Measurements from ENCODE around the gene ZFAND4. TPM values are rescaled to one million over a fixed set of nuclear protein-coding genes. Genes with fewer than 3 reads are reported as not detected.

ZFAND4 gene
- total RNA-seq, 2 experiments from 2014 or later: 30.4 to 34.5 TPM

DNA sequence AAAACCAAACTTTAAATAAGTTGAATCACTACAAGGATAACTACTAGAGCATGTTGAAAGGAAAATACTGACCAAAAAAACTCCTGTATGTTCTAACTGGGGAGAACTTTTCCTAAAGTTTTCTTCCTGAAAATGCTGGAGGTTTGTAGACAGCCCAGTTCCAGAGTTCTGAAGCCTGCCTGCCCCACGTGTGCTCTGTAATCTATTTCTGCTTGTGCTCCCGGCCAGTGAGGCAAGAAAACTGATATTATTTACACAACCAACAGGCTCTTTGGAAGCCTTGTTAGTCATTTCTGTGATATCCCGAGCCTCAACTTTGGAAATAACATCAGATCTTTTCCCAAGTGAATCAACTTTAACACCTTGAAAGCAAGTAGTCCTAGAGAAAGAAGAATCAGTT, 46.7 kb downstream of the ZFAND4 start:
- peaks cover 24% of the 10 kb centered on the region for H3K36me3 ChIP-seq (ENCODE audit: insufficient read depth, low read length)
- no peaks in the 10 kb centered on the region for H3K4me1 Mint-ChIP-seq (ENCODE audit: low read depth)
- H3K27ac ChIP-seq (ENCODE audit: low read depth in 1 of 2, low read length in 2 of 2): no peak overlapping the region
- H3K4me3 Mint-ChIP-seq: no peak overlapping the region
- H3K4me3 ChIP-seq (ENCODE audit: low read length): no peak overlapping the region
- H3K27me3 Mint-ChIP-seq: no peaks in the 10 kb centered on the region
- no peak for ATAC-seq (ENCODE audit: poor library complexity)
- H3K27ac Mint-ChIP-seq: no peak overlapping the region
- no peaks in the 10 kb centered on the region for H3K9me3 Mint-ChIP-seq
- H3K36me3 Mint-ChIP-seq (ENCODE audit: low read depth): peaks cover 80% of the 10 kb centered on the region
- DNase-seq: no peak
- ChIA-PET CTCF (interaction anchor here (1.3 kb wide), 1 partner anchor 17 kb away, joined by 3 read pairs; no protein-coding TSS in a partner anchor), POLR2A (no interaction called here)
- H3K4me1 ChIP-seq (ENCODE audit: insufficient read depth, low read length): no peaks in the 10 kb centered on the region
- TF ChIP-seq CTCF (IDR thresholded peaks at IDR 0.05): no peak
- H3K9me3 ChIP-seq (ENCODE audit: control insufficient read depth in 1 of 2, insufficient read depth in 1 of 2, low read length in 2 of 2): no peaks in the 10 kb centered on the region
- intact Hi-C loops (cut with DNase I, micrococcal nuclease): no loop called here
- H3K27me3 ChIP-seq (ENCODE audit: control insufficient read depth in 1 of 2, insufficient read depth in 2 of 2, low read length in 2 of 2): no peaks in the 10 kb centered on the region

DNA sequence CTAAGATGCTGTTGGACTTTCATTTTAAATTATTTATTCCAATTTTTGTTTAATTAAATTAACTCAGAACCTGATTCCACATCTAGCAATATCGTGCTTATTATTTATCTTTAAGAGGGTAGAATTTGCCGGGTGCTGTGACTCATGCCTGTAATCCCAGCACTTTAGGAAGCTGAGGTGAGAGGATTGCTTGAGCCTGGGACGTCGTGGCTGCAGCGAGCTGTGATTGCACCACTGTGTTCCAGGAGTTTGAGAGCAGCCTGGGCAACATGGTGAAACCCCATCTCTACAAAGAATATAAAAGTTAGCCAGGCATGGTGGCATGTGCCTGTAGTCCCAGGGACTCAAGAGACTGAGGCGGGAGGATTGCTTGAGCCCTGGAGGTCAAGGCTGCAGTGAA, 47.8 kb downstream of the ZFAND4 start:
- DNase-seq (no peak), ATAC-seq (ENCODE audit: poor library complexity) (no peak)
- Histone ChIP-seq H3K27me3 (ENCODE audit: control insufficient read depth in 1 of 2, insufficient read depth in 2 of 2, low read length in 2 of 2) (no peaks in the 10 kb centered on the region), H3K4me1 (ENCODE audit: insufficient read depth, low read length) (no peaks in the 10 kb centered on the region), H3K27ac (ENCODE audit: low read depth in 1 of 2, low read length in 2 of 2) (no peak overlapping the region), H3K36me3 (ENCODE audit: insufficient read depth, low read length) (peaks cover 24% of the 10 kb centered on the region), H3K9me3 (ENCODE audit: control insufficient read depth in 1 of 2, insufficient read depth in 1 of 2, low read length in 2 of 2) (no peaks in the 10 kb centered on the region), H3K4me3 (ENCODE audit: low read length) (no peak overlapping the region)
- H3K36me3 Mint-ChIP-seq (ENCODE audit: low read depth): peaks cover 85% of the 10 kb centered on the region
- H3K27ac Mint-ChIP-seq: no peak overlapping the region
- TF ChIP-seq CTCF (IDR thresholded peaks at IDR 0.05): no peak
- H3K27me3 Mint-ChIP-seq: no peaks in the 10 kb centered on the region
- ChIA-PET CTCF (no interaction called here), POLR2A (no interaction called here)
- H3K4me3 Mint-ChIP-seq: no peak overlapping the region
- intact Hi-C loops (cut with DNase I, micrococcal nuclease): loop anchor here in 1 of 2 experiments (5.0 kb wide), 1 partner anchor 92 kb away; no protein-coding TSS in a partner anchor
- no peaks in the 10 kb centered on the region for H3K4me1 Mint-ChIP-seq (ENCODE audit: low read depth)
- H3K9me3 Mint-ChIP-seq: no peaks in the 10 kb centered on the region

DNA sequence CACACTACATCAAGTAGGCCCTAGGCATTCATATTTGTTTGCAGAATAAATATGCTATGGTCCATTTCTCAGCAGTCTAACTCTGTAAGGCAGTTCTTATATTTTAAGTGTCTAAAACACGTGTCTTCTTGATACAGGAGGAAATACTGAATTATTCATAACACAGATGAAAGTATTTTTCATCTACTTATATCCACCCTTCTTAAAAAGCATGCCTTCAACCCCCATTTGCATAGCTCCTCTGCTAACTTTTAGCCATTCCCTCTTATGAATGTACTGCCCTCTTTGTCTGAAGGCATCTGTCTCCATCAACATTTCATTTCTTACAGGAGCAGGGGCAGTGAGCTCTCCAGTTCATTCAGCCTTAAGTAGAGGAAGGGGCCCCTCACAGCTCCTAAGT, 57.7 kb downstream of the ZFAND4 start:
- Mint-ChIP-seq H3K36me3 (ENCODE audit: low read depth) (peaks cover 66% of the 10 kb centered on the region), H3K27ac (no peak overlapping the region)
- TF ChIP-seq CTCF (IDR thresholded peaks at IDR 0.05): no peak

More for the DNA sequence above, 57.7 kb downstream of the ZFAND4 start:
- CTCF ChIA-PET: no interaction called here
- DNase-seq (no peak), ATAC-seq (ENCODE audit: poor library complexity) (no peak)
- Histone ChIP-seq H3K4me3 (ENCODE audit: low read length) (no peak overlapping the region), H3K36me3 (ENCODE audit: insufficient read depth, low read length) (peaks cover 16% of the 10 kb centered on the region), H3K9me3 (ENCODE audit: control insufficient read depth in 1 of 2, insufficient read depth in 1 of 2, low read length in 2 of 2) (no peaks in the 10 kb centered on the region), H3K27ac (ENCODE audit: low read depth in 1 of 2, low read length in 2 of 2) (no peak overlapping the region), H3K4me1 (ENCODE audit: insufficient read depth, low read length) (no peaks in the 10 kb centered on the region), H3K27me3 (ENCODE audit: control insufficient read depth in 1 of 2, insufficient read depth in 2 of 2, low read length in 2 of 2) (no peaks in the 10 kb centered on the region)
- Mint-ChIP-seq H3K4me1 (ENCODE audit: low read depth) (no peaks in the 10 kb centered on the region), H3K27me3 (no peaks in the 10 kb centered on the region), H3K4me3 (no peak overlapping the region), H3K9me3 (no peaks in the 10 kb centered on the region)
- POLR2A ChIA-PET: interaction anchor here (0.9 kb wide), 1 partner anchor 10 kb away, joined by 3 read pairs; no protein-coding TSS in a partner anchor
- intact Hi-C loops (cut with DNase I, micrococcal nuclease): no loop called here

Data from CD4-positive, alpha-beta T cell (primary cell).